HL-60/S4 treated with phorbol 12-myristate 13-acetate at 8.2 ng/mL for 4 days and 3 days (cell line): ENCODE results near the gene GGCT.

Experiments
- in situ Hi-C: fragments of 300-500 bp; cut with MboI; formaldehyde crosslinking; loops from 2 replicates; pipeline ENCODE4 v1.15.0; 2022; ENCODE audit warnings: low sequenced_read_pairs

The GGCT gene

DNA sequence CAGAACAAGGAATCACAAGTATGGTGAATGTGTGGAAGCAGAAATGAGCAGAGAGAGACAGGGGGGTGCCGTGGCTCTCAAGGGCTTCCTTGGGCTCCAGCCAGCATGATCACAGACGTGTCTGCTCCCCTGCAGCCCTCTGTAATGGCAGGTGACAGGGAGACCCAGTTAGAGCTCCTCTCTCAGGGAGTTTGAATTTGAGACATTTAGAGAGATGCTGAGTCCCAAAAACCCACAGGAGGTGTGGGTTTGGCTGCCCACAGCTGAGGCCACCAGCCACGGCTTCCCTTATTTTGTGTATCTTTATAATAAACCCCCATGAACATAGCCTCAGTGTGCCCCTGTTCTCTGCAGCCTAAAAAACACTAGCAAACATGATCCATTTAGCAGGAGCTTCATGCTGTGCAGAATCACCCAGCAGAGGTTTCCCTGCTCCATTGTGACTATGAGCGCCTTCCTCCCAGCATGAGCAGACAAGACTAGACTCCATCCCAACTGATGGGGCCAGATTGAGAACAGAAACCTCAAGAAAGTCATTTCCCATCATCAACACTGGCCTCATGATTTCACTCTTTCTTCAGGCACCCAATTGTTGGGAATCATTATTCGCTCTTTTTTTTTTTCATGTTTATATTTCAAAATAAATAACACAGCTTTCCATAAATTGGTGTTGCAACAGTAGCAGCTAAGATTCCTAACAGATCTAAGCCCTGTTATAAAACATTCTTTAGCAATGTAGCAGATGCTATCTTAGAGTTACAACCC, 39.4 kb downstream of the GGCT start:
- in situ Hi-C loops: no loop called here

- in situ Hi-C loops: no loop called here
These were observed 40.4 kb downstream of the GGCT start for GRCh38 chr7:30464231-30464671.

- in situ Hi-C loops: no loop called here
These were observed 41.1 kb downstream of the GGCT start for GRCh38 chr7:30463405-30464145.

GRCh38 chr7:30462179-30462578, 42.5 kb downstream of the GGCT start:
- in situ Hi-C loops: no loop called here

GRCh38 chr7:30460246-30460633, 44.4 kb downstream of the GGCT start:
- in situ Hi-C loops: no loop called here

DNA sequence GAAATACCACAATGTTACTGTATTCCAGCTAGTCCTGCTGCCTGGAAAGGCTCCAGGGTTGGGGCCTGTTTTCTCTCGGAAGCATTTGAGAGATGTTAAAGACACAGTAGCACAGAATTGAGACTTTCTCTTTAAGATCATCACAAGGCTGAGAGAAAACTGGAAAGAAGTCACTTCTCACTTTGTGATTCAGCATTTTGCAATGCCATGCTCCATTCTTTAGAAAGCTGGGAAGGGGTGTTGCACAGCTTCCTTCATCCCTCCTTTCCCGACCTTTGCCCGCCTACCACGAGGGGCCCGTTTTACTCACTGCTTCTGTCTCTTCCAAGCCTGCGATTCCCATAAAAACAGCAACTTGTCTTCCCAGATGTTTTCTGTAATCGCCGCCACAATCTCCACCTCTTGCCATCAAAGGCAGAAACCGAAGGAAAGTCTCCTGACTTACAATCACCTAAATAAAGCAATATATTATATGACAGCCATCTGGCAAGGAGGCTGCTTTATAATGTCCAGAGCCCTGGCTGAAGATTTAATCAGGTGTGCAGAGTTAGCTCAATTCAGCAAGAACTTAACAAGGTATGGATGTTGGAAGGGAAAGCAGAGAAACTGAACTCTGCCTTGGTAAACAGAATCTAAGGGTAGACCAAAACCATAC, 44.9 kb downstream of the GGCT start:
- in situ Hi-C loops: no loop called here

DNA sequence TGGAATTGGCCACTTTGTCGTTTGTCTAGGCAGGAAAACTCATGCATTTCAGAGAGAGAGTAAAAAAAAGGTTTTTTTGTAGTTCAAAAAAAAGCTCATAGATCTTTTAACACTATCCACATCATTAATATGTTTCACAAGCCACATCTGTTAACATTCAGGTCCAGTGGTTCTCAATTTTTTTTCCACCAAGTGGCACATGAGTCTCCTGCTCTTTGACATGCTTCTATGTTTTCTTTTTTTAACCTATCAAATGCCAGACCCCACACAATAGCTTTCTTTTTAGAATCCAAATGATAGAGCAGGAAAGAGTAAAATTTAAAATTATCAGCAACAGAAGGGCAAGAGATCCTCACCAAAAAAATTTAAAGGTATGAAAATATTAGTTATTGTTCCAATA, 46.3 kb downstream of the GGCT start:
- in situ Hi-C loops: no loop called here

GRCh38 chr7:30453921-30454320, 50.7 kb downstream of the GGCT start:
- in situ Hi-C loops: no loop called here

GRCh38 chr7:30453016-30453415, 51.6 kb downstream of the GGCT start:
- in situ Hi-C loops: no loop called here

- in situ Hi-C loops: no loop called here
These were observed 52.2 kb downstream of the GGCT start for GRCh38 chr7:30452280-30452930.

DNA sequence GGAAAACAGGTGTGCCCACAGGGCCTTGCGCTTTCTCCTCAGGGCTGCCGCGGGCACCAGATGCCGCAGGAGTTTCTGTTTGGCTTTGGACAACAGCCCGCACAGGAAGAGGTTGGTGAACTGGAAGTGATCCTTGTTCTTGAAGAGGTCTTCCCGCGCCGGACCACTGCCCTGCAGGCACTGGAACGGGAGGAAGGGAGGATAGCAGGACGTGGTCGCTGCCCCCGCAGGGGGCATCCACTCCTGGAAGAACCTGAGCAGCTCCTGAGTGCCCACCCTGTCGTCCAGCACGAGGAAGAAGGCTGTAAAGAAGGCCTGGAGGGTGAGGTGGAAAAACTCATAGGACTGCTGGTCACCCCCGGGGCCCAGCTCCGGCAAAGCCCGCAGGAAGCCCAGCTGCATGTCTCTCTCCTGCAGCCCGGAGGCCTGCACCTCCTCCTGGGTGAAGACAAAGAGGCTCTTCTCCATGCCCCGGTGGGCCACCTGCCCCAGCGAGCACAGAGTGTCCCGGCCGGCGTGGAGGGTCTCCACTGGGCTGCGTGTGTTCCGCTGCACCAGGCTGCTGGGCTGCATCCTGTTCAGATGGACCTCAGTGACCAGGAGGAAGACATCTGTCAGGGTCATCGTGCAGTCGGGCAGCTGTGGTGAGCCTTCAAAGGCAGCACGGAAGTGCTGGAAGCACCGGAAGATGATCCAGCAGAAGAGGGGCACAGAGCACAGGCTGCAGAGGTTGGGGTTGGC, 52.9 kb downstream of the GGCT start:
- in situ Hi-C loops: no loop called here

GRCh38 chr7:30450983-30451497, 53.6 kb downstream of the GGCT start:
- in situ Hi-C loops: no loop called here

- in situ Hi-C loops: no loop called here
These were observed 54.2 kb downstream of the GGCT start for GRCh38 chr7:30450240-30450982.

DNA sequence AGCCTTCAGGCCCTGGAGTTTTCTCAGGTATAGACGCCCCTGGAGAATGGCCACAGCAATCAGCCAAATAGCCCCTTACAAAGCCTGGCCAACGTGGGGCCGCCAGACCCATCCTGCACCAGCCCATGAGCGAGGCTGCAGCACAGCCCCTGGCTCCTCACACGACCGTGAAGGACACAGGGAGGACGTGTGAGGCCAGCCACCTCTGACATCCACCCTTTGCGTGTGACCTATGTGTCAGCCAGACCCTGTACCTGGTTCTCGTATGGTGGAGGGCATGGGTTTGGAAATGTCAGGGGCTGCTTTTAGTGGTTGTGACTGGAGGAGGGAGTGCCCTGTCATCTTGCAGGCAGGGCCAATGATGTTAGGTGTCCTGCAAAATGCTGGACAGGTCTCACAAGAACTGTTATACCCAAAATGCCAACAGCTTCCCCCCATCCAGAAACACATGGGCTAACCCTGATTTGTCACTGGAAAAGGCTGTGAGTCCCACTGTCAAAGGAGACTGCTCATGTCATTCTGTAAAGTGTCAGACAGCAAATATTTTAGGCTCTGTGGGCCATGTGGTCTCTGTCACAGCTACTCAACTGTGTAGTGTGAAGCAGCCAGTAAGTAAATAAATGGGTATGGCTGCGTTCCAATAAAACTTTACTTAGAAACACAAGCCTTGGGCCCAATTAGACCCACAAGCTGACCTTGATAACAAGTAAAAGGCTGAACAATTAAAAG, 56.0 kb downstream of the GGCT start:
- in situ Hi-C loops: no loop called here

DNA sequence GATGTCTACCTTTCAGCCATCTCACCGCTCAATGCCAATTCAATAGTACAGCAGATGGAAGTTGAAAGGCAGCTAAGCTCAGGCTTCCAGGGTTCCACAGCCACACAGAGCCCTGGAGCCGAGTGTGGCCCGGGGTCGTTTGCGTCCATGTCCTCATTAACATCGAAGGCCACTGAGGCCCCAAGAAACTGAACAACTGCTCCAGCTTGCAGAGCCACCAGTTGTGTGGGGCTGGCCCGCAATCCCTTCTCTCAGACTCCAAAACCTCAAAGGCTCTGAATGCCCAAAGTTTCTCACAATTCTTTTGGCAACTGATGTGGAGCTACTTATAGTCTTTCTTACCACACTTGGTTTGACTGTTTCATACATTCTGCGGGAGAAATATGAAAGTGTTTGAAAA, 57.2 kb downstream of the GGCT start:
- in situ Hi-C loops: no loop called here
